ENCODE results near the gene PDE4B. TPM values are rescaled to one million over a fixed set of nuclear protein-coding genes. Genes with fewer than 3 reads are reported as not detected.
"Not testable (repeated sequence)": the region's sequence is repeated elsewhere in the genome, so short reads cannot be mapped to it uniquely, and the experiment has no call there.

The PDE4B gene
- total RNA-seq, 1 experiment from 2014 or later: 5.5 TPM

DNA sequence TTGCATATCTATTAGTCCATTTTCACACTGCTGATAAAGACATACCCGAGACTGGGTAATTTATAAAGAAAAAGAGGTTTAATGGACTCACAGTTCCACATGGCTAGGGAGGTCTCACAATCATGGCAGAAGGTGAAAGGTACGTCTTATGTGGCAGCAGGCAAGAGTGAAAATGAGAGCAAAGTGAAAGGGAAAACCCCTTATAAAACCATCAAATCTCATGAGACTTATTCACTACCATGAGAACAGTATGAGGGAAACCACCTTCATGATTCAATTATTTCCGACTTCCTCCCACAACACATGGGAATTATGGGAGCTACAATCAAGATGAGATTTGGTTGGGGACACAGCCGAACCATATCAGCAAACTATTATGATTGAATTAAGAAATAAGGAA, 335.9 kb downstream of the PDE4B start:
- H3K27ac ChIP-seq (ENCODE audit: low read length); H3K79me2 ChIP-seq (ENCODE audit: low read length); H3K9me3 ChIP-seq (ENCODE audit: low read length); H2AFZ ChIP-seq (ENCODE audit: low read length); H3K9ac ChIP-seq (ENCODE audit: low read length); H3K4me1 ChIP-seq (ENCODE audit: low read length); H3K9me2 ChIP-seq (replicated peaks; ENCODE audit: insufficient read depth, low read length); H3K36me3 ChIP-seq (ENCODE audit: insufficient read depth, low read length); H3K27me3 ChIP-seq (ENCODE audit: low read length); H3K4me2 ChIP-seq (ENCODE audit: low read depth, low read length, poor library complexity, severe bottlenecking); H4K20me1 ChIP-seq (ENCODE audit: insufficient read depth, low read depth, low read length); H3K4me3 ChIP-seq (ENCODE audit: low read length); DNase-seq: not testable (repeated sequence)

DNA sequence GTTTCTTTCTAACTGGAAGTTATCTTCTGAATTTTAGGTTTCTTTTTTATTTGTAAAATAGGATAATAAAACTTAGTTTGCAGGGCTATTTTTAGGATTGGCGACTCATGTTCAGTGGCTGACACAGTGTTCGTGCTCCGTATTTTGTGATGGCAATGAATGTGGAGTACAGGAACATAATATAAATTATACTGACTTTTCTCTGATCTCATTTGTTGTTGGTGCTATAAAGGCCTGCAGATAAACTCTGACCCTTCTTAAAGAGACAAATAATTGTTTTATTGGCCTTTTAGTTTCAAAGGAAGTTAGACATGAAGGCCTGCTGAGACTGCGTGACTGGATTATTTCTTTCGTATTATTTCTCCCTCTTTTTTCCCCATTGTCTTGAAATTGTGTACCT, 339.6 kb downstream of the PDE4B start:
- Histone ChIP-seq H3K9me2 (replicated peaks; ENCODE audit: insufficient read depth, low read length) (no peaks in the 10 kb centered on the region), H2AFZ (ENCODE audit: low read length) (no peak overlapping the region), H3K36me3 (ENCODE audit: insufficient read depth, low read length) (no peaks in the 10 kb centered on the region), H3K4me2 (ENCODE audit: low read depth, low read length, poor library complexity, severe bottlenecking) (no peak overlapping the region), H4K20me1 (ENCODE audit: insufficient read depth, low read depth, low read length) (no peaks in the 10 kb centered on the region), H3K9ac (ENCODE audit: low read length) (no peak overlapping the region), H3K4me1 (ENCODE audit: low read length) (no peaks in the 10 kb centered on the region), H3K4me3 (ENCODE audit: low read length) (no peak overlapping the region), H3K9me3 (ENCODE audit: low read length) (no peaks in the 10 kb centered on the region), H3K79me2 (ENCODE audit: low read length) (no peaks in the 10 kb centered on the region), H3K27ac (ENCODE audit: low read length) (no peak overlapping the region), H3K27me3 (ENCODE audit: low read length) (no peaks in the 10 kb centered on the region)
- DNase-seq: no peak

GRCh38 chr1:66134004-66134403, 341.3 kb downstream of the PDE4B start:
- no peaks in the 10 kb centered on the region for H3K27me3 ChIP-seq (ENCODE audit: low read length)
- H3K4me2 ChIP-seq (ENCODE audit: low read depth, low read length, poor library complexity, severe bottlenecking): no peak overlapping the region
- no peak overlapping the region for H3K27ac ChIP-seq (ENCODE audit: low read length)
- H3K9ac ChIP-seq (ENCODE audit: low read length): no peak overlapping the region
- no peak overlapping the region for H3K4me3 ChIP-seq (ENCODE audit: low read length)
- H3K79me2 ChIP-seq (ENCODE audit: low read length): no peaks in the 10 kb centered on the region
- H4K20me1 ChIP-seq (ENCODE audit: insufficient read depth, low read depth, low read length): no peaks in the 10 kb centered on the region
- DNase-seq: no peak
- no peaks in the 10 kb centered on the region for H3K9me2 ChIP-seq (replicated peaks; ENCODE audit: insufficient read depth, low read length)
- no peaks in the 10 kb centered on the region for H3K36me3 ChIP-seq (ENCODE audit: insufficient read depth, low read length)
- no peaks in the 10 kb centered on the region for H3K9me3 ChIP-seq (ENCODE audit: low read length)
- H3K4me1 ChIP-seq (ENCODE audit: low read length): no peaks in the 10 kb centered on the region
- H2AFZ ChIP-seq (ENCODE audit: low read length): no peak overlapping the region

GRCh38 chr1:66135161-66135560, 342.5 kb downstream of the PDE4B start:
- H3K79me2 ChIP-seq (ENCODE audit: low read length): no peaks in the 10 kb centered on the region
- H3K36me3 ChIP-seq (ENCODE audit: insufficient read depth, low read length): no peaks in the 10 kb centered on the region
- no peaks in the 10 kb centered on the region for H3K27me3 ChIP-seq (ENCODE audit: low read length)
- no peaks in the 10 kb centered on the region for H4K20me1 ChIP-seq (ENCODE audit: insufficient read depth, low read depth, low read length)
- H3K27ac ChIP-seq (ENCODE audit: low read length): no peak overlapping the region
- no peak overlapping the region for H2AFZ ChIP-seq (ENCODE audit: low read length)
- H3K9ac ChIP-seq (ENCODE audit: low read length): no peak overlapping the region
- H3K4me3 ChIP-seq (ENCODE audit: low read length): no peak overlapping the region
- H3K9me2 ChIP-seq (replicated peaks; ENCODE audit: insufficient read depth, low read length): no peaks in the 10 kb centered on the region
- H3K4me2 ChIP-seq (ENCODE audit: low read depth, low read length, poor library complexity, severe bottlenecking): no peak overlapping the region
- DNase-seq: no peak
- H3K4me1 ChIP-seq (ENCODE audit: low read length): no peaks in the 10 kb centered on the region
- H3K9me3 ChIP-seq (ENCODE audit: low read length): no peaks in the 10 kb centered on the region

DNA sequence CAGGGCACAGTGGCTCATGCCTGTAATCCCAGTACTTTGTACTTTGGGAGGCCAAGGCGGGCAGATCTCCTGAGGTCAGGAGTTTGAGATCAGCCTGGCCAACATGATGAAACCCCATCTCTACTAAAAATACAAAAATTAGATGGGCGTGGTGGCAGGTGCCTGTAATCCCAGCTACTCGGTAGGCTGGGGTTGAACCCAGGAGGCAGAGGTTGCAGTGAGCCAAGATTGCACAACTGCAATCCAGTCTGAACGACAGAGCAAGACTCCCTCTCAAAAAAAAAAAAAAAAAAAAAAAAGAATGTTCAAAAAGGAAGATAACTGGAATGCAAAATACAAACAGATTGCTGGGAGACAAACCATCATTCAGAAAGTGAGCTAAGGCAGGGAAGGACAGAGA, 343.7 kb downstream of the PDE4B start:
- H3K79me2 ChIP-seq (ENCODE audit: low read length); H3K4me1 ChIP-seq (ENCODE audit: low read length); H3K9me3 ChIP-seq (ENCODE audit: low read length); H3K4me2 ChIP-seq (ENCODE audit: low read depth, low read length, poor library complexity, severe bottlenecking); H3K36me3 ChIP-seq (ENCODE audit: insufficient read depth, low read length); H3K4me3 ChIP-seq (ENCODE audit: low read length); H3K9me2 ChIP-seq (replicated peaks; ENCODE audit: insufficient read depth, low read length); H3K27ac ChIP-seq (ENCODE audit: low read length); H3K9ac ChIP-seq (ENCODE audit: low read length); H2AFZ ChIP-seq (ENCODE audit: low read length); DNase-seq; H3K27me3 ChIP-seq (ENCODE audit: low read length); H4K20me1 ChIP-seq (ENCODE audit: insufficient read depth, low read depth, low read length): not testable (repeated sequence)

DNA sequence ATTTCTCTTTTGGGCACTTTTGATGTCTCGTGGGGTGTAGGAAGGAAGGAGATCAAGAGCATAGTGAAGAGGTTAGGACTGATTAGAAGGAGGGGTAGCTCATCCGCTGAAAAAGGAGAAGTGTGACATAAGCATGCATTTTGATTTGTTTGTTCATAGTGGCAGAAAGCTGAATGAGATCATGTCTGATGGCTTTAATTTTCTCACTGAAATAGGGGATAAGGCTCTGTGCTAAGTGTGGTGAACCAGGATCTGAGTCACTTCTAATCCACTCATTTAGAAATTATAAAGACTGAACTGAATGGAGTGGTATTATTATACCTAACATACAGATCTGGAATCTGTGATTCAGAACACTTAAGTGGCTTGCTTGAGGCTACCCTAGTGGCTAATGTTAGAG, 344.5 kb downstream of the PDE4B start:
- Histone ChIP-seq H3K4me3 (ENCODE audit: low read length) (no peak overlapping the region), H3K4me2 (ENCODE audit: low read depth, low read length, poor library complexity, severe bottlenecking) (no peak overlapping the region), H3K79me2 (ENCODE audit: low read length) (no peaks in the 10 kb centered on the region), H3K9ac (ENCODE audit: low read length) (no peak overlapping the region), H3K27me3 (ENCODE audit: low read length) (0 out of 2 replicates have a peak, but pooled peaks cover 3% of the 10 kb centered on the region), H3K9me3 (ENCODE audit: low read length) (no peaks in the 10 kb centered on the region), H3K36me3 (ENCODE audit: insufficient read depth, low read length) (no peaks in the 10 kb centered on the region), H3K4me1 (ENCODE audit: low read length) (peaks cover 1% of the 10 kb centered on the region; the same call in 1 of the 2 replicates), H2AFZ (ENCODE audit: low read length) (no peak overlapping the region), H3K9me2 (replicated peaks; ENCODE audit: insufficient read depth, low read length) (no peaks in the 10 kb centered on the region), H3K27ac (ENCODE audit: low read length) (no peak overlapping the region), H4K20me1 (ENCODE audit: insufficient read depth, low read depth, low read length) (no peaks in the 10 kb centered on the region)
- no peak for DNase-seq

- no peak overlapping the region for H3K9ac ChIP-seq (ENCODE audit: low read length)
- H3K79me2 ChIP-seq (ENCODE audit: low read length): no peaks in the 10 kb centered on the region
- no peaks in the 10 kb centered on the region for H4K20me1 ChIP-seq (ENCODE audit: insufficient read depth, low read depth, low read length)
- no peaks in the 10 kb centered on the region for H3K36me3 ChIP-seq (ENCODE audit: insufficient read depth, low read length)
- H3K9me2 ChIP-seq (replicated peaks; ENCODE audit: insufficient read depth, low read length): no peaks in the 10 kb centered on the region
- H3K4me2 ChIP-seq (ENCODE audit: low read depth, low read length, poor library complexity, severe bottlenecking): no peak overlapping the region
- 0 out of 2 replicates have a peak, but pooled peaks cover 3% of the 10 kb centered on the region for H3K27me3 ChIP-seq (ENCODE audit: low read length)
- H3K4me3 ChIP-seq (ENCODE audit: low read length): no peak overlapping the region
- no peaks in the 10 kb centered on the region for H3K9me3 ChIP-seq (ENCODE audit: low read length)
- no peak overlapping the region for H2AFZ ChIP-seq (ENCODE audit: low read length)
- peaks cover 4% of the 10 kb centered on the region; the same call in 1 of the 2 replicates for H3K4me1 ChIP-seq (ENCODE audit: low read length)
- no peak overlapping the region for H3K27ac ChIP-seq (ENCODE audit: low read length)
- DNase-seq: no peak
Observed at GRCh38 chr1:66138613-66139012, 345.9 kb downstream of the PDE4B start.

GRCh38 chr1:66140072-66140471, 347.4 kb downstream of the PDE4B start:
- no peaks in the 10 kb centered on the region for H4K20me1 ChIP-seq (ENCODE audit: insufficient read depth, low read depth, low read length)
- H3K4me3 ChIP-seq (ENCODE audit: low read length): no peak overlapping the region
- no peaks in the 10 kb centered on the region for H3K9me3 ChIP-seq (ENCODE audit: low read length)
- no peaks in the 10 kb centered on the region for H3K36me3 ChIP-seq (ENCODE audit: insufficient read depth, low read length)
- H3K27me3 ChIP-seq (ENCODE audit: low read length): 0 out of 2 replicates have a peak, but pooled peaks cover 3% of the 10 kb centered on the region
- H3K27ac ChIP-seq (ENCODE audit: low read length): no peak overlapping the region
- H3K9me2 ChIP-seq (replicated peaks; ENCODE audit: insufficient read depth, low read length): no peaks in the 10 kb centered on the region
- H3K9ac ChIP-seq (ENCODE audit: low read length): no peak overlapping the region
- no peaks in the 10 kb centered on the region for H3K79me2 ChIP-seq (ENCODE audit: low read length)
- peaks cover 4% of the 10 kb centered on the region; the same call in 1 of the 2 replicates for H3K4me1 ChIP-seq (ENCODE audit: low read length)
- no peak for DNase-seq
- H3K4me2 ChIP-seq (ENCODE audit: low read depth, low read length, poor library complexity, severe bottlenecking): no peak overlapping the region
- H2AFZ ChIP-seq (ENCODE audit: low read length): no peak overlapping the region

DNA sequence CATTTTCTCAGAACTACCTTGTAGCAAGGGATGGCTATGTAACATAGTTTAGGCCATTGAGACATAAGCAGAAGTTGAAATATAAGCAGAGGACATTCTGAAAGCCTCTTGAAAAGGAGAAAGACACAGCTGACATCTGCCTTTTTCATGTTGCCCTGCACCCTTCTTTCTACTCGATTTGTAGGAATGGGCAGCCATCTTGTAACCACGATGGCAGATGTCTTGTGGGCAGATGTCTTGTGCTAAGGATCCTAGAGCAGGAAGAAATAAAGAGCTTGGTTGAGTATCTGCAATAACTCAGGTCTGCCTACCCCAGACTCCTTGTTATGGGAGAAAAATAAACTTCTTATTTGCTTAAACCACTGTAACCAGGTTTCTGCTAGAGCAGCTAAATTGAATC, 351.0 kb downstream of the PDE4B start:
- Histone ChIP-seq H3K36me3 (ENCODE audit: insufficient read depth, low read length) (no peaks in the 10 kb centered on the region), H3K27me3 (ENCODE audit: low read length) (0 out of 2 replicates have a peak, but pooled peaks cover 3% of the 10 kb centered on the region), H3K79me2 (ENCODE audit: low read length) (no peaks in the 10 kb centered on the region), H3K9me2 (replicated peaks; ENCODE audit: insufficient read depth, low read length) (no peaks in the 10 kb centered on the region), H3K4me1 (ENCODE audit: low read length) (peaks cover 4% of the 10 kb centered on the region; the same call in 1 of the 2 replicates), H3K9me3 (ENCODE audit: low read length) (no peaks in the 10 kb centered on the region), H3K4me3 (ENCODE audit: low read length) (no peak overlapping the region), H4K20me1 (ENCODE audit: insufficient read depth, low read depth, low read length) (no peaks in the 10 kb centered on the region), H3K4me2 (ENCODE audit: low read depth, low read length, poor library complexity, severe bottlenecking) (no peak overlapping the region), H2AFZ (ENCODE audit: low read length) (no peak overlapping the region), H3K27ac (ENCODE audit: low read length) (no peak overlapping the region), H3K9ac (ENCODE audit: low read length) (no peak overlapping the region)
- no peak for DNase-seq
